Left ventricle myocardium inferior (tissue), 1 donor: ENCODE data around the gene ROCK2. TPM values are rescaled to one million over a fixed set of nuclear protein-coding genes. Genes with fewer than 3 reads are reported as not detected.
"Not testable (repeated sequence)": the region's sequence is repeated elsewhere in the genome, so short reads cannot be mapped to it uniquely, and the experiment has no call there.

Source experiments
- DNase-seq: peaks from one replicate; pipeline ENCODE4 v3.0.0-alpha.2; 2020
- H3K27ac ChIP-seq: fragments of 200-600 bp; replicated peaks from 2 replicates; pipeline ENCODE4 v1.8.0; 2021
- H3K27me3 ChIP-seq: fragments of 200-600 bp; 2 replicates; pipeline ENCODE4 v1.8.0; 2021; ENCODE audit warnings: low read depth
- H3K36me3 ChIP-seq: fragments of 200-600 bp; 2 replicates; pipeline ENCODE4 v1.8.0; 2021
- H3K4me1 ChIP-seq: fragments of 200-600 bp; 2 replicates; pipeline ENCODE4 v1.8.0; 2021
- H3K4me3 ChIP-seq: fragments of 200-600 bp; 2 replicates; pipeline ENCODE4 v1.8.0; 2021; ENCODE audit warnings: mild to moderate bottlenecking, moderate library complexity
- H3K9me3 ChIP-seq: fragments of 200-600 bp; replicated peaks from 2 replicates; pipeline ENCODE4 v1.8.0; 2021
- intact Hi-C: fragments of 100-400 bp; cut with micrococcal nuclease; formaldehyde crosslinking; loops from one replicate; pipeline ENCODE4 v1.11.0; 2022
- total RNA-seq: library from RNA; stranded (reverse); fragmentation: NEBNext Ultra II Directional; extraction: Animal tissue kit (Norgen Biotek cat#: 25700); gene quantifications from one replicate; pipeline ENCODE4 v1.2.1, GENCODE V29; 2021
- TF ChIP-seq, protein P1 (sequence below): fragments of 200-600 bp; IDR thresholded peaks from 2 replicates; pipeline ENCODE4 v1.8.0; 2021; ENCODE audit warnings: antibody characterized with exemption, mild to moderate bottlenecking, borderline replicate concordance
- donor health status: DM: no; HTN: yes; CAD: no; lungs with severe emphysema.

ROCK2 gene
- total RNA-seq, 1 donor from 2014 or later: 30.2 TPM

DNA sequence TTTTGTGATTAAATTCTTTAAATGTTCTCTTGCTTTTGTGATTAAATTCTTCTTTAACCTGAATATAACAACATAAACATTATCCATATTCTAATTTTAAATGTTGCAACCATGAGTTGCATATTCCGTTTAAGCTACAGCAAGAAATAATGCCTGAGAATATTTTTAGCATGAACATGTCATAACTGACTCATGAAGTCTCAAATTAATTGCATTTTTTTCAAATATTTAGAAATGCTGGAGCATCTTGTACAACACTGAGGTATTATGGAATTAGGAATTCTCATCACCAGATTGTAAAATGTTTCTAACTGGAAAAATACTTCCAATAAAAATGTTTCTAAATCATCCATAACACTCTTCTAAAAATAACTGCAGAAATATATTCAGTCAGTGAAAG is 14.7 kb downstream of the ROCK2 start:
- H3K27ac ChIP-seq: peak overlapping the region; percentile 56
- no peak for DNase-seq
- peaks cover 13% of the 10 kb centered on the region for H3K9me3 ChIP-seq
- peak overlapping the region; percentile 6 for H3K4me3 ChIP-seq
- peaks cover 79% of the 10 kb centered on the region for H3K4me1 ChIP-seq
- intact Hi-C loops: no loop called here
- no peaks in the 10 kb centered on the region for H3K36me3 ChIP-seq
- TF ChIP-seq, protein P1, sequence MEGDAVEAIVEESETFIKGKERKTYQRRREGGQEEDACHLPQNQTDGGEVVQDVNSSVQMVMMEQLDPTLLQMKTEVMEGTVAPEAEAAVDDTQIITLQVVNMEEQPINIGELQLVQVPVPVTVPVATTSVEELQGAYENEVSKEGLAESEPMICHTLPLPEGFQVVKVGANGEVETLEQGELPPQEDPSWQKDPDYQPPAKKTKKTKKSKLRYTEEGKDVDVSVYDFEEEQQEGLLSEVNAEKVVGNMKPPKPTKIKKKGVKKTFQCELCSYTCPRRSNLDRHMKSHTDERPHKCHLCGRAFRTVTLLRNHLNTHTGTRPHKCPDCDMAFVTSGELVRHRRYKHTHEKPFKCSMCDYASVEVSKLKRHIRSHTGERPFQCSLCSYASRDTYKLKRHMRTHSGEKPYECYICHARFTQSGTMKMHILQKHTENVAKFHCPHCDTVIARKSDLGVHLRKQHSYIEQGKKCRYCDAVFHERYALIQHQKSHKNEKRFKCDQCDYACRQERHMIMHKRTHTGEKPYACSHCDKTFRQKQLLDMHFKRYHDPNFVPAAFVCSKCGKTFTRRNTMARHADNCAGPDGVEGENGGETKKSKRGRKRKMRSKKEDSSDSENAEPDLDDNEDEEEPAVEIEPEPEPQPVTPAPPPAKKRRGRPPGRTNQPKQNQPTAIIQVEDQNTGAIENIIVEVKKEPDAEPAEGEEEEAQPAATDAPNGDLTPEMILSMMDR: no peak
- no peaks in the 10 kb centered on the region for H3K27me3 ChIP-seq

DNA sequence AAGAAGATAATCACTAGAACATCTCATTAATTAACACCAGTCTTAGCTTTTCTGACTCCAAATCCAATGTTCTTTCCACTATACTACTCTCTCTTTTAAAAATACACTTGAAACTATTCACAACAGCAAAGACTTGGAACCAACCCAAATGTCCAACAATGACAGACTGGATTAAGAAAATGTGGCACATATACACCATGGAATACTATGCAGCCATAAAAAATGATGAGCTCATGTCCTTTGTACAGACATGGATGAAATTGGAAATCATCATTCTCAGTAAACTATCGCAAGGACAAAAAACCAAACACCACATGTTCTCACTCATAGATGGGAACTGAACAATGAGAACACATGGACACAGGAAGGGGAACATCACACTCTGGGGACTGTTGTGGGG is 15.9 kb downstream of the ROCK2 start:
- Histone ChIP-seq H3K9me3 (peaks cover 13% of the 10 kb centered on the region), H3K4me1 (peaks cover 68% of the 10 kb centered on the region)
- H3K36me3 ChIP-seq, DNase-seq, H3K4me3 ChIP-seq, H3K27ac ChIP-seq, intact Hi-C loops, H3K27me3 ChIP-seq: not testable (repeated sequence)

DNA sequence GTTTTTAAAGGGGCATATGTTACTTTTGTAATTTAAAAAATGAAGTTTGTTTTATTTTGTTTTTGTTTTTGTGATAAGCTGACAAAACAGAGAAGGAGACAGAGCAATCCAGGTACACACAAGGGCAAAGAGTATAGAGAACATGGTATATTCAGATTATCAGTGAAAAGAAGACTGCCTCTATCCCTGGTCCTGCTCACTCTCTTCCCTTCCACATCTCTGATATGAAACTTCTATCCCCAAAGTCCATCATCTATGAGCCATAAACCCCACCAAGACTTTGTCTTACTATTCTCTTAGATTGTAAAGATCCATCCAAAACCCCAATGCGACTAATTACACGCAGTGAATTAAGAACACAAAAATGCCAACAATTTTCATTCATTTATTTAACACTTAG is 16.6 kb downstream of the ROCK2 start:
- no peak overlapping the region for H3K4me3 ChIP-seq
- TF ChIP-seq, protein P1: no peak
- no peaks in the 10 kb centered on the region for H3K27me3 ChIP-seq
- H3K27ac ChIP-seq: no peak overlapping the region
- peaks cover 13% of the 10 kb centered on the region for H3K9me3 ChIP-seq
- peaks cover 67% of the 10 kb centered on the region for H3K4me1 ChIP-seq
- DNase-seq: no peak
- no peaks in the 10 kb centered on the region for H3K36me3 ChIP-seq
- intact Hi-C loops: no loop called here

DNA sequence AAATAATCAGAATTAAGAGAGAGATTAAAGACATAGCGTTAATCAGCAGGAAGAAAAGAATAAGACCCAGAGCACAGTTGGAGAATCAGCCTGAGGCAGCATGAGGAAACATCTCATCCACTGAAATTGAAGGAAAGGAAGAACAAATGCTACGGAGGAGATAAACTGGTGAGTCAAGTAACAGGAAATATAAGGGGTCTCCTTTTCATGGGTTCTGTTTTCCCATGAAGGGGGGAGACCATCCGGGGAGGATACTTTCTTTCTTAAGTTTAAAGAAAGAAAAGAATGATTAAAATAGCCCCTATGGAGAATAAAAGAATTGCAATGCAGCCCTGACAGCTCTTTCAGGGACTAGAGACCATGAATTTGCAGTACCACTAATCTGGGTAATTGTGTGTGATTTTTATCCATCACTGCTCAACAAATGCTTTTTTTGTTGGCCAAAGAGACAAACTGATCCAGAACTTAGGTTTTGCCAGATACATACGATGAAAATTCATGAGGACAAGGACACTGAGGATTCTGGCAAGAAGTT is 17.7 kb downstream of the ROCK2 start:
- Histone ChIP-seq H3K27ac (no peak overlapping the region), H3K27me3 (no peaks in the 10 kb centered on the region), H3K36me3 (no peaks in the 10 kb centered on the region), H3K4me1 (peaks cover 67% of the 10 kb centered on the region), H3K9me3 (peaks cover 2% of the 10 kb centered on the region), H3K4me3 (no peak overlapping the region)
- TF ChIP-seq, protein P1: no peak
- intact Hi-C loops: no loop called here
- no peak for DNase-seq

DNA sequence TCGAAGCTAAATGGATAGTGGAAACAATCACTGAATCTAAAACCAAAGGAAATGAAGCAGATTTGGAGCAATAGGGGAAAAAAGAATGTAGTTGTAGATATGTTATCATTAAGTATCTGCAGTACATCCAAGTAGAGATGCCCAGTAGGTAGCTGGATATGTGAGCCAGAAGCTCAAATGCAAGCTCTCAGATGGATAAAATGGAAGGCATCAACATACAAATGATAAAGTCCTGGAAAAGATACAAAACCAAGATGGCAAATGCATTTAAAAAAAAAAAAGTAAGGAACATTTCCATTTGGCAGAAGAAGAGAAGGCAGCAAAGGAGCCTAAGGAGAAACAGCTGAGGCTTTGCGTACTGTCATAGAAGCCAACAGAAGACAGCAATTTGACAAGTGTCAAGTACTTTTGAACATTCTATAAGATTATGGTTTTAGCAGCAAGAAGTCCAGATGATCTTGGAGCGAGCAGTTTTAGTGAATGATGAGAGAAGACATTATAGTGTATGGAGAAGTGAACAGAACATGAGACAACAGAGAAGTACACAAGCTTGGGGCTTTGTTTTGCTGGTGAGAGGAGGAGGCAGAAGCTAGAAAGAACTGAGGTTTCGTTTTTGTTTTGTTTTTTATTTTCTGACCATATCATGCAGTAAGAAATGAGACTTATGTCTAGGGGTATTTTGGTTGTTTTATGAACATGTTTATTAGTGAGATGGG is 18.3 kb downstream of the ROCK2 start:
- H3K4me3 ChIP-seq: no peak overlapping the region
- no peaks in the 10 kb centered on the region for H3K27me3 ChIP-seq
- DNase-seq: no peak
- H3K4me1 ChIP-seq: peaks cover 70% of the 10 kb centered on the region
- intact Hi-C loops: no loop called here
- TF ChIP-seq, protein P1: no peak
- no peak overlapping the region for H3K27ac ChIP-seq
- no peaks in the 10 kb centered on the region for H3K36me3 ChIP-seq
- H3K9me3 ChIP-seq: no peaks in the 10 kb centered on the region

DNA sequence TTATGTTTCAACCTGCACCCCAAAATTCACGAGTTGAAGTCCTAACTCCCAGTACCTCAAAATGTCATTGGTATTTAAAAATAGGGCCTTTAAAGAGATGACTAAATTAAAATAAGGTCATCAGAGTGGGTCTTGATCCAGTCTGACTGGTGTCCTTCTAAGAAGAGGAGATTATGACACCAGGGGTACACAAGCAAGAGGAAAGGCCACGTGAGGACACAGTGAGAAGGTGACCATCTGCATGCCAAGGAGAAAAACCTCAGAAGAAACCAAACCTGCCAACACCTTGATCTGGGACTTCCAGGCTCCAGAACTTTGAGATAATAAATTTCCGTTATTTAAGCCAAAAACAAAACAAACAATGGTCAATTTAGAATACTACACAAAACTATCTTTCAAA is 22.6 kb downstream of the ROCK2 start:
- intact Hi-C loops: no loop called here
- DNase-seq: no peak
- no peak overlapping the region for H3K4me3 ChIP-seq
- H3K27ac ChIP-seq: no peak overlapping the region
- no peaks in the 10 kb centered on the region for H3K27me3 ChIP-seq
- no peaks in the 10 kb centered on the region for H3K36me3 ChIP-seq
- no peaks in the 10 kb centered on the region for H3K9me3 ChIP-seq
- peaks cover 64% of the 10 kb centered on the region for H3K4me1 ChIP-seq
- TF ChIP-seq, protein P1: no peak
